Neural cell (in vitro differentiated cells): ENCODE results near the gene RAI1.

Experiments
- CTCF ChIP-seq: fragments of 450-650 bp; IDR thresholded peaks from 2 replicates; pipeline ENCODE4 v1.5.1; 2014; ENCODE audit warnings: antibody characterized with exemption, mild to moderate bottlenecking, moderate library complexity; ENCODE audit not compliant: poor library complexity, severe bottlenecking
- EZH2 ChIP-seq: fragments of 200-600, 300-800 bp; shearing (Covaris generic), sonication (generic); IDR thresholded peaks from 2 replicates; pipeline ENCODE4 v1.6.1; 2014; ENCODE audit warnings: antibody characterized with exemption, low read length, borderline replicate concordance, mild to moderate bottlenecking; ENCODE audit not compliant: insufficient read depth, poor library complexity, severe bottlenecking
- MXI1 ChIP-seq: fragments of 450-650 bp; conservative IDR thresholded peaks from 2 replicates; pipeline ENCODE4 v1.6.1; 2014; ENCODE audit warnings: antibody characterized with exemption, mild to moderate bottlenecking; ENCODE audit not compliant: poor library complexity, severe bottlenecking
- RAD21 ChIP-seq: fragments of 450-650 bp; conservative IDR thresholded peaks from 2 replicates; pipeline ENCODE4 v1.6.1; 2014; ENCODE audit warnings: antibody characterized with exemption, mild to moderate bottlenecking, moderate library complexity

DNA sequence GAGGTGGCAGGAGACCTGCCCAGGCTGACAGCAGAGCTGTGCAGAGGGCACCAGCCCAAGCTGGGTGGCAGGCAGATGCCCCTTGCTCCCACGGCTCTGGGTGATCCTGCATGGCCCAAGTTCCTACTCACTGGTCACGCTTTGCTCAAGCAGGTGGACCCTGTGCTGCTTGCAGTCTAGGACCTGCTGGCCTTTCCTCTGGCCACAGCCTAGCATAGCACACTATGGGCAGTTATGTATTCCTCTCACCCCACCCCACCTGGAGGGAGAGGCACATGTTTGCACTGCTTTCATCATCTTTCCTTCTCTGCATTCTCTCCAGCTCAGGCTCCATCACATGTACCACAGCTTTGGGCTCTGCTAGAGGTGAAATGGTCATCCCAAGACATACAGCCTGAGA is 175.1 kb downstream of the RAI1 start:
- TF ChIP-seq EZH2 (no peak), CTCF (no peak), MXI1 (no peak), RAD21 (no peak)
